Left ventricle myocardium superior (tissue), 1 donor: ENCODE results near the gene ZNG1A. TPM values are rescaled to one million over a fixed set of nuclear protein-coding genes. Genes with fewer than 3 reads are reported as not detected.

Experiments used
- total RNA-seq: library from RNA; stranded (reverse); fragmentation: NEBNext Ultra II Directional; extraction: Animal tissue kit (Norgen Biotek cat#: 25700); gene quantifications from one replicate; pipeline ENCODE4 v1.2.1, GENCODE V29; 2021
- donor health status: DM: no; HTN: yes; CAD: no; lungs with severe emphysema.

Gene ZNG1A
- total RNA-seq, 1 donor from 2014 or later: 11.9 TPM

Other genes starting within 250 kb of the ZNG1A start
- gene WASHC1, start 149.6 kb downstream of the ZNG1A start, total RNA-seq: 14.0 TPM
- 0.12 TPM for gene FOXD4, start 60.6 kb downstream of the ZNG1A start, total RNA-seq
- gene DOCK8, start 35.8 kb upstream of the ZNG1A start, total RNA-seq: 5.7 TPM